Activated CD4-positive, CD25-positive, alpha-beta regulatory T cell treated with anti-CD3 and anti-CD28 coated beads, Interleukin-2, amount 50 U/mL, for 72 hours (primary cell): Measurements from ENCODE around the gene BAIAP2L2.
A peak's percentile ranks its signal among the peaks of the same experiment; 100 is the strongest.
"Not testable (repeated sequence)": the region's sequence is repeated elsewhere in the genome, so short reads cannot be mapped to it uniquely, and the experiment has no call there.

ENCODE experiments used
- DNase-seq: peaks from one replicate; pipeline ENCODE4 v3.0.0; 2021

The BAIAP2L2 gene

GRCh38 chr22:38126928-38127668, 16.6 kb upstream of the BAIAP2L2 start:
- DNase-seq: no peak

GRCh38 chr22:38125751-38126201, 15.3 kb upstream of the BAIAP2L2 start:
- no peak for DNase-seq

- DNase-seq: no peak
These were observed 14.6 kb upstream of the BAIAP2L2 start for GRCh38 chr22:38125038-38125610.

- DNase-seq: no peak
These were observed 13.9 kb upstream of the BAIAP2L2 start for GRCh38 chr22:38124236-38124974.

GRCh38 chr22:38122616-38123015, 12.1 kb upstream of the BAIAP2L2 start:
- no peak for DNase-seq

GRCh38 chr22:38120359-38121110, 10.1 kb upstream of the BAIAP2L2 start:
- DNase-seq: no peak

- DNase-seq: not testable (repeated sequence)
These were observed 8.3 kb upstream of the BAIAP2L2 start for GRCh38 chr22:38118747-38119146.

GRCh38 chr22:38118182-38118581, 7.7 kb upstream of the BAIAP2L2 start:
- DNase-seq: no peak

GRCh38 chr22:38117556-38117955, 7.1 kb upstream of the BAIAP2L2 start:
- not testable (repeated sequence) for DNase-seq

- DNase-seq: no peak
These were observed 5.1 kb upstream of the BAIAP2L2 start for GRCh38 chr22:38115423-38116205.

- DNase-seq: peak; percentile 89
These were observed 4.3 kb upstream of the BAIAP2L2 start for GRCh38 chr22:38114484-38115398.

GRCh38 chr22:38112381-38112780, 1.9 kb upstream of the BAIAP2L2 start:
- no peak for DNase-seq

- no peak for DNase-seq
These were observed 1.5 kb upstream of the BAIAP2L2 start for GRCh38 chr22:38111925-38112355.

- no peak for DNase-seq
These were observed 674 bp upstream of the BAIAP2L2 start for GRCh38 chr22:38110863-38111852.

GRCh38 chr22:38109371-38110001, 998 bp downstream of the BAIAP2L2 start:
- no peak for DNase-seq

- no peak for DNase-seq
These were observed 1.7 kb downstream of the BAIAP2L2 start for GRCh38 chr22:38108561-38109319.

- no peak for DNase-seq
These were observed 2.6 kb downstream of the BAIAP2L2 start for GRCh38 chr22:38107692-38108515.
